NCI-H460 (cell line): ENCODE measurements around the gene EDAR. TPM values are rescaled to one million over a fixed set of nuclear protein-coding genes. Genes with fewer than 3 reads are reported as not detected.
A peak's percentile ranks its signal among the peaks of the same experiment; 100 is the strongest.

Experiments
- DNase-seq: peaks from one replicate; pipeline ENCODE4 v3.0.0-alpha.2; 2016; ENCODE audit warnings: low read depth; ENCODE audit errors: extremely low read depth
- total RNA-seq: library from RNA; depleted of rRNA; stranded (reverse); fragments of >200 nt; shearing (Covaris generic); gene quantifications from 2 replicates; pipeline ENCODE4 v1.2.3, GENCODE V29; 2014

EDAR gene
- total RNA-seq, 1 experiment from 2014 or later = not detected

DNA sequence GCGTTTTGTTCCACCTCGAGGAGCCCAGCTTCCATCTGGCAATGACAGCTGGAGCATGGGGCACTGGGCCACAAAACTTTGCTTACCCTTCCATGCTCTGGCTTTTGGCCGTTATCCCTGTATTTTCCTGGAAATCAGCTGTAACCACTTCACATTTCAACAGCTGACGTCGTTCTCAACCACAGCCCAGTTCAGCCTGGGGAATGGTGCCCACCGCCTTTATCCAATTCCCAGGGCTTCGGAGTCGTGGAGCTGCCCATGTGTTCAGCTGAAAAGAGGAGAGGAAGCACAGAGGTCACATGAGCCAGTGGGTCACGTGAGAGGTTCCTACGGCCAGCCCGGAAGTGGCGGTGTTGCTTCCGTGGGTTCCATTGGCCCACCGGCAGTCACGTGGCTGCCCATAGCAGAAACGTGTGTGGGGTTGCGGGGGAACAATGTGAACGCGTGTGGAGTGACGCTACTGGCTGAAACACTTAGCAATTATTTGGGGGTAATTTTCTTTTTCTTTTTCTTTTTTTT, 16.7 kb upstream of the EDAR start:
- DNase-seq = no peak

DNA sequence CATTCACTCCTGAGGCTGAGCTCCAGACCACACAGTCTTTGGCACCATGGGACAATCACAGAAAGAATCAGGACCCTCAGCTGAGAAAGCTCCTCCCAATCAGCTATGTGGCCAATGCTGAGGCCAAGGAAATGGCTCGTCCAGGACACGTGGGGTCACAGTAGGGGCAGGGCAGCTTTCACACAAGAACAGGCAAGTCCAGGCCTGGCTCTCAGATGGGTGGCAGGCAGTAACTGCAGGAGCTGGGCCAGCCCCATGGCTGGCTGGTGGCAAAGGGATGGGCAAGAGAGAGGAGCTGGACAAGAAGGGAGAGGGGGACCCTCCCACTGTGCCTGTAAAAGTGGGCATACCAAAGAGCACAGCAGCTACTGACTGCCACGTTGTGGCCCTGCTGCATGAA, 12.2 kb upstream of the EDAR start:
- DNase-seq = no peak

DNA sequence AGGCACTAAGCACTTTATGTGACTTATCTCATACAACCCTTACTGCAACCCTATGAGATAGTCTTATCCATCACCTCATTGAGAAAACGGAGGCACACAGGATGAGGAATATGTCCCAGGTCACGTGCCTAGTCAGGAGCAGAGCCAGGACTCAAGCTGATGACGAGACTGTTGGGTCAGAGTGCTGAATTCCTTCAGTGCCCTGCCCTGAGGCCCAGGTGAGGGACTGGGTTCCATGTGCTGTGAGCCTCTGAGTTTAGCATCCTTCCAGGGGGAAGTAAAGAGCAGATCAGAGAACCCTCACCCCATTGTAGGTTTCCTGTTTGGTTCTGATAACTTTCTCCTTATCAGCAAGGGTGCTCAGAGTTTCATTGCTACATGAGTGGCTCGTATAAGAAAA, 11.7 kb upstream of the EDAR start:
- DNase-seq = no peak

DNA sequence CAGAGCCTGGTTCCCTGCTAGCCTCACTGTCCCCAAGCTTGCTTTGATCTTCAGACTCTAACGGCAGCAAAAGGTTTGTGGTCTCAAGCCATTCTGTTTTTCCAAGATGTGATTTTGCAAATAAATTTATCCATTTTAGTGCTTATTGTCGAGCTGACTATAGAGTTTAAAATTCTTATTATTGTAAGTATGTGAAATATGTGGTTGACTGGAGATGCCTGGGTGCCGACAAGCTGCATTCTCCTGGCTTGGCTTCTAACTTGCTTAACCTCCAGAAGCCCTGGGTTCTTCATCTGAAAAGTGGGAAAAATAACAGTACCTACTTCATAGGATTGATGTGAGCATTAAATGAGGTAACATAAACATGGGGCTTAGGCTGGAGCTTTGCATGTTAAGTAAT, 9.9 kb upstream of the EDAR start:
- DNase-seq = no peak

DNA sequence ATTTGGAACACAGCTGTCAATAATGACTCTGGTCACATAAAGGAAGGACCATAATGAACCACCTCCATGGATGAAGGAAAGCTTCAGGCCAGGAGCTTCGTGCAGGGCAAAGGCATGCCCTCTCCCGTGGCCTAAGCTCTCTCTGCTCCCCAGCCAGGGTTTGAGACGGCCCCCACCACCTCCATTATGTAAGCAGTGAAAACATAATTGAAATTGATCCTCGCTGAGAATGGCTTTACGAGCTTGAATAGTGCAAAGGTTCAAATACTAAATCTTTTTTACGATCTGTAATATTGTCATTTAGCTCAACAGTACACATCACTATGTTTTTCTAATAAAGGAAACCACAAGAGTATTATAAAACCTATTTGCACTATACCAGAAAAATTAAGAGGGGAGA, 5.2 kb upstream of the EDAR start:
- no peak for DNase-seq

DNA sequence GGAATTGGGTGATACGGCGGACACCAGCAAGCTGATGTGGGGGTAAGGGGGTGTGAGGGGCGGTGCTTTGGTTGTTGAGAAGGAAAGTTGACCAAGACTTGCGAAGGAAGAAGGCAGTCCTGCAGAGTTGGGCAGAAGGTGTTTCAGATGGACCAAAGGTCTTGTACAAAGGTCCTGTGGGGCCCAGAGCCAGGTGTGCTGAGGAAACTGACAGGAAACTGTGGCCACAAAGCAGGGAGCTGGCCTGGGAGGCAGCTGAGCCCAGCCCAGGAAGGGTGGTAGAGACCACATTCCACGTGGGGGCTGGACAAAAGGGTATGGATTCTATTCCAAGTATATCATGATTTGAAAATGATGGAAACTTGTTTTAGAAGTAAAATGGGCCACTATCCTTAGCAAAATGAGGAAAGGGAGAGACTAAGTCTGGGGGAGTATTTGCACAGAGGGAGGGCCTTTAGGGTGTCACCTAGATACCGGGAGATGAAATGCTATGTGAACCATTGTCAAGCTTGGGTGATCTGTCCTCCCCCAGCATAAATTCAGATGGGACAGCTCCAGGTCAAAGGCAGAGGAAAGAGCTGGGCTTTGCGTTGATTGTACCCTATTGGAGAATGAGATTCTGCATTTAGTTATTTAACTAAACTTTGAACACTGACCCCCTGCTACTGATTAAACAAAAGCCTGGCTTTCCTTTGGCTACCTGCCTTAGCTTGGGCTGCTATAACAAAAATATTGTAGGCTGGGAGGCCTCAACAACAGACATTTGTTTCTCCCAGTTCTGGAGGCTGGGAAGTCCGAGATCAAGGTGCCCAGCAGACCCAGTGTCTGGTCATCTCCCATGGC, 4.3 kb upstream of the EDAR start:
- DNase-seq = no peak

DNA sequence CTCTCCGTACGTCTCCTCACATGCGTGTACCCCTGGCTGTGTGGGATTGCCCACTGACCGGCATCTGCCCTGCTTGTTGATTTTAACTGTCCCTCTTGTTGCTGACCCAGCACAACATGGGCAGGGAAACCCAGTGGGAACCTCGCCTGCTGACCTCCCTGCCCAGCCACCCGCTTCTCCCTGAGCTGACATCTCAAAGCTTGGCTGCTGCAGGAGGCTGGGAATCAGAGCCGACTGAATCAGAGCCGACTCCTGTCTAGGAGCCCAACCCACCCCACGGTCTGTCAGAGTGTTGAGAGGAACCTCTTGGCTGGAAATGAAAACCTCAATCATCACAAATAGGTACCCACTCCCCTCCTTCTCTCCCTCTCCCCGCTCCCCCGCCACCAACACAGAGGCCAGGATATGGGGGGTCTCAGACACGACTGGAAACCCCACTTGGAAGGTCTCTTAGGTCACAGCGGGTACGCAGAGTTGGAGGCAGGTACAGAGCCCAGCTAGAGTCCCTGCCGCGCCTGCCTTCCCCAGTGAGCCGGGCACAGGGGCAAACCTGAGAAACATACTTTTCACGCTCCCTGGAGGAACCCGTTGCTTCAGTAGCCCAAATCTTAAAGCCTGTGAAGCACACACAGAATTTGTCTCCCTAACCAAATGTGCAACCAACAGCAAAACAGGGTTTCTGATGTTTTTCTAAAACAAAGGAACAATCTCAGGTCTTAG, 784 bp downstream of the EDAR start:
- DNase-seq = no peak

DNA sequence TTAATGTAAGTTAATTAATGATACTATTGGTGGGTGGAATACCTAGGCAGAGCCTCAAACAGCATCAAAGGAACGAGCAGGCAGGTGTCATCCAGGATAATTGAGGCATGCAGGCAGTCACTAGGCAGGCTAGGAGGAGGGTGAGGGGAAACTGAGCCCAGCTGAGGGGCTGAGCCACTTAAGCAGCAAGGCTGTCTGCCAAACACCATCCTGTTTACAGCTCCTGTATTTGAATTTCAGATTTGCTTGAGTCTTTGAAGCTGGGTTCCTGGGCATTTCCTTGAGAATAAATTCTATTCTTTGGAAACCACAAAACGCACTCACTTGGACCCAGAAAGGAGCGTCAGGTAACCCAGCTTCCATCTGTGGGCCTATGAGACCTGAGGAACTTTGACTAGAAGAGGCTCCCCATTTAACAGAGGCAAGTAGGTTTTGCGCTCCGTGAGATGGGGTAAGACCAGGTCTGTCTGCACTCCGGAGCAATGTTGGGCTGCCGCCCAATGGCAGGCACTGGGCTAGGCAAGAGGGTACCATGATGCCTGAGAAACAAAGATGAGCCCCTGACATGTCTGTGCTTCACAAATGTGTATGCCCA, 2.0 kb downstream of the EDAR start:
- no peak for DNase-seq

DNA sequence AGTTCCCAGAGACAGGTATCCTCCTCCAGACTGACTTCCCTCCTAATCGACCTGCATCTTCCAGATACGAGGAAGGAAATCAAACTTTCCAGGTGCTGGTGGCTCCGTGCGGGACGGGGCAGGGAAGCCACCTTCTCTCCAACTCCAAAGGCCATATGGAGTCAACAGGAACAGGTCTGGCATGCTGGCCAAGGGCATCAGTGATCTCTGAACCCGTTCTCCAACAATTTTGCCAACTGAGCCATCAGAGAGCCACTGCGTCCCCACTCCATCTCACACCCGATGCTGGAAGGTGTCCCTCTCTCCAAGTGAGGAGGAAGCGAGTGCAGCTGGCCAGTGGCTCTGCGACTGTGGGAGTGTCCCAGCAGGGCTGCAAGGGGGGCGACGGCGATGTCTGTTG, 5.4 kb downstream of the EDAR start:
- no peak for DNase-seq

DNA sequence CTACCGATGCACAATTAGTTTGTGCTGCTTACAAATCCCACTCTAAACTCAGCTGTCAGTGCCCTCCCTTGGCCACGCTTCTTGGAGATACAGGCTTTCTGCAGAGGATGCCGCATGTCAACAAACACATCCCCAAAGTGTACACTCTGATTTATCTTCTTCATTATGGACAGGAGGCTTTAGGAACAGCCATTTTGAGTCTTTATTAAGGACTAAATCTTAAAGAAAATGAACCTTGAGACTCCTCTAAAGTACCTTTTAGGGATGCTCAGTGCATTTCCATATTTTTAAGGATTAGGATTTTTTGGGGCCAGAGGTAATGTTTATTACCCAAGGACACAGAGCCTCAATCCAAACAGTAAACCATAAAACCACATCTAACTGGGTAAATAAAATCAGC, 6.0 kb downstream of the EDAR start:
- DNase-seq = no peak

DNA sequence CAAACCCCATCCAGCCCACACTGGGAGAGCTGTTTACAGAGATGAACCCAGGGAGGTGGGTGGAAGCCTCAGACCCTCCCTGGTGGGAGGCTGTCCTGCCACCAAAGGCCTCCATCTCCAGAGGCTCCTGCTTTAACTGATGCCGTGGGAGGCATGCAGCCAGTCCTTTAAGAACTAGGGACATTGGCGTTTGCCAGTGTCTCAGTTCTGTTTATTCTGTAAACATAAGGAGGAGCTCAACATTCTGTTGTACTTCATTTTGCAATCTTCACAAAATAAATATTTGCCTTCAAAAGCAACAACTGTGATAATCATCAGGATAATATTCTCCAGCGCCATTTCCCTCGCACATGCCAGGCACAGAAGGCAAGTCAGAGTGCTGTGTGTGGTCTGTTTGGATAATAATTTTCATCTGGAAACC, 6.8 kb downstream of the EDAR start:
- DNase-seq = no peak

DNA sequence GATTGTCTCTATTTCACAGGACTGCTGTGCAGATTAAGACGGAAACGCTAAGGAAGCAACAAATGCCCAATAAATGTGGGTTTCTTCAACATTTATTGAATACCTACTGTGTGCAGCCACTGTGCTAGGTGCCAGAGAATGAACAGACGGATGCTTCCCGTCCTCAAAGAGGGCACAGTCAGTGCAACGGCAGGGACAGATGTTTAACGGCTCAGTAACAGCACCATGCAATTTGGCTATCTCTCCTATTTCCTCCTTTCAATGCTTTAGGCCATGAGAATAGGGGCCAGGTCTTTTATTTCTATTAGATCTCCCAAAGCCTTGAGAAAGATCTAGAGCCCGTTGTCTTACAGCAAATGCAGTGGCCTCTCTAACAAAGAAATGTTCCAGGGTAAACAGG, 7.2 kb downstream of the EDAR start:
- no peak for DNase-seq

DNA sequence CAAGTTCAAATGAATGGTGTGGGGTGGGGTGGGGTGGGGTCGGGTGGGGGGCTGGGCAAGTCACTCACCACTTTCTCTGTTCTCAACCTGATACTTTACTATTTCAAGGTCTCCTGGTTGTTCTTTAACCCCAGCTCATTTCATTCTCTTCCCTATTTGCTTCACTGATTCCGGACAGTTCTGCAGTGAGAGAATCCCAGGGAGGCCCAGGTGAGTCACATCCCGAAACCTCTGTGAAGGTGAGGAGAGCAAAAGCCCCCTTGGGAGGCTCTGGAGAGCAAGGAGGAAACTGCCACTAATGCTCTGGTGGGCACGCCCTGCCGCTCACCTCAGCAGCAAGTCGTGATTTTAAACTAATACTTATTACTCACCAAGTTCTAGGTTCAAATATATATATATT, 8.9 kb downstream of the EDAR start:
- no peak for DNase-seq

DNA sequence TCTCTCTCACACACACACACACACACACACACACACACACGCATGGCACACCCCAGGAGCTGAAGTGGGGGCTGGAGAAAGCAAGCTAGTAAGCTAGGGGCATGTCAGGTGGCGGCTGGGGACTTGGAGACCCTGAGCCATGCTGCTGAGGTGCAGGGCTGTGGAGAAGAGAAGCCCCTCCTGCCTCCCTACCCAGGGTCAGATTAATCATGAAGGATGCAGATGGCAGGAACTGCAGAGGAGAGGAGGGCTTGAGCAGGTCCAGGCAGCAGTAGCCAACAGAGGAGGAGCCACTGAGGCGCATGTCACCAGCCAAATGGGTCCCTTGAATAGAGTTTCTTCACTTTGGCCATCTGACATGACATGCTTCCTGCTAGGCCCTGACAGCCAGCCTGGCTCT, 9.6 kb downstream of the EDAR start:
- no peak for DNase-seq

DNA sequence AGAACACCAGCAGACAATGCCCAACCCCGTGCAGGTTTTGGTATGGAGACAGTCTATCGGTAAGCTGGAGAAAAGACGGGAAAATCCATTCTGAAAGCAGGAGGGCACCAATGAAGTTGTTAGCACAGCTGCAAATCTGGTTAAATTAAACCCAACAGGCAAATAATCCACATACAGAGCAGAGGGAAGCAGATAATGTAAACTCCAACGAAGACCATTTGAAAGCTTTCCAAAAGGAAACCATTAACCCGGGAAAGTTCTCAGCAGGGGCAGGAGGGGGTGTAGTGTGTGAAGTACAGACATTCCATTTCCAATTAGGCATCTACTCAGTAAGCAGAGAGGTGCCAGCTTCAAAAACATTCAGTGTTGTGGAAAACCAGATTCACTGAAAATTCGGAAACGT, 10.3 kb downstream of the EDAR start:
- DNase-seq = no peak

DNA sequence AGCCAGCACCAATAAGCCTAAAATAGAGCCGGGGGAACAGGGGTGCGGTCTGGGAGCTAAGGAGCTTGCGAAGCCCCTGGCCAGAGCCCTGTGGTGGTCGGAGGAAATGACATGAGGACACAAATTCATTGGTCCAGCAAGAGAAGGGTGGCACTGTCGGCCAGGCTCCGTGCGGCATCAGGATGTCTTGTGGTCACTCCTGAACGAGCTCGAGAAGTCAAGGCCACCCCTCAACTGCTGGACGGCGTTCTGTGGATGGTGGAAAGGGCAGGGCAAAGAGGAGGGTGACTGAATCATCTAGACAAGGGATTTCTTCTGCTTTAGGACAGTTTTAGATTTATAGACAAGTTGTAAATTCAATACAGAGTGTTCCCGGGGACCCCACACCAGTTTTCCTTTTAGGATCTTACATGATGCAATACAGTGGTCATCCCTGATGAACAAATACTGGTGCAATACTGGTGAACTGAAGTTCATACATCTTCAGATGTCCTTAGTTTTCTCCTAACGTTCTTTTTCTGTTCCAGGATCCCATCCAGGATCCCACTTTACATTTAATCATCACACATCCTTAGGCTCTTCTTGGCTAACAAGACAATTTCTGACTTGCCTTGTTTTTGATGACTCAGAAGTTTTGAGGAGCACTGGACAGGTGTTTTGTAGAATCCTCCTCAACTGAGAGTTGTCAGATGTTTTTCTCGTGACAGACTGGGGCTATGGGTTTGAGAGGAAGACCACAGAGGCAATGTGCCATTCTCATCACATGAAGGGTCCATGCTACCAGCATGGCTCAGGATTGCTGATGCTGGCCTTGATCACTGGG, 13.2 kb downstream of the EDAR start:
- DNase-seq = no peak

DNA sequence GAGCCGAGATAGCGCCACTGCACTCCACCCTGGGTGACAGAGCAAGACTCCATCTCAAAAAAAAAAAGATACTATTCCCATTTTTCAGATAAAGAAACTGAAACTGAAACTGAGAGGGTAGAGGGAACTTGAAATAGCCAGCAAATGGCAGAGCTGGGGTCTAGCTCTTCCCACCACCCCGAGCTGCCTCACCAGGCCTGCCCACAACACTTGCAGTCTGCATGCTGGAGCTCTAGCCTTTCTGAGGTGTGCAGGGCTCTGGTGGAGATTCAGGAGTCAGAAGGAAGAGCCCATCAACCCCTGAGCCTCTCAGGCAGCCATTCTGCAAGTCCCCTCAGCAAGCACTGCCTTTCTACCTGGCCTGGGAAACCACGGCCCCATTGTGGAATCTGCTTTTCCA, 14.3 kb downstream of the EDAR start:
- no peak for DNase-seq

DNA sequence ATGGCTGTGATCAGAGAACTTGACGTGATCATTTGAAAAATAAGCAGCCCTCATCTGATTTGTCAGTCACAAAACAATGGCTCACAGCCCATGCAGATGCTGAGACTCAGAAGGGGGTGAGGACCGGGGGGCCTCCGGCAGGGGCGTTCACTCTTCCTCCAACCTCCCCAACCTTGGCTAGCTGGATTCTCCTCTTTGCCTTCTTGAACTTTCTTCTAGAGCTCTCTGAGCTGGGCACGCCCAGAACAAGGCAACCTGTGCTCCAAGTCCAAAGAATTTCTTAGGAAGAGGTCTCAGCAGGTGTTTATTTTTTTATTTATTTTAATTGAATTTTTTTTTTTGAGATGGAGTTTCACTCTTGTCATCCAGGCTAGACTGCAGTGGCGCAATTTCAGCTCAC, 16.4 kb downstream of the EDAR start:
- DNase-seq = no peak

DNA sequence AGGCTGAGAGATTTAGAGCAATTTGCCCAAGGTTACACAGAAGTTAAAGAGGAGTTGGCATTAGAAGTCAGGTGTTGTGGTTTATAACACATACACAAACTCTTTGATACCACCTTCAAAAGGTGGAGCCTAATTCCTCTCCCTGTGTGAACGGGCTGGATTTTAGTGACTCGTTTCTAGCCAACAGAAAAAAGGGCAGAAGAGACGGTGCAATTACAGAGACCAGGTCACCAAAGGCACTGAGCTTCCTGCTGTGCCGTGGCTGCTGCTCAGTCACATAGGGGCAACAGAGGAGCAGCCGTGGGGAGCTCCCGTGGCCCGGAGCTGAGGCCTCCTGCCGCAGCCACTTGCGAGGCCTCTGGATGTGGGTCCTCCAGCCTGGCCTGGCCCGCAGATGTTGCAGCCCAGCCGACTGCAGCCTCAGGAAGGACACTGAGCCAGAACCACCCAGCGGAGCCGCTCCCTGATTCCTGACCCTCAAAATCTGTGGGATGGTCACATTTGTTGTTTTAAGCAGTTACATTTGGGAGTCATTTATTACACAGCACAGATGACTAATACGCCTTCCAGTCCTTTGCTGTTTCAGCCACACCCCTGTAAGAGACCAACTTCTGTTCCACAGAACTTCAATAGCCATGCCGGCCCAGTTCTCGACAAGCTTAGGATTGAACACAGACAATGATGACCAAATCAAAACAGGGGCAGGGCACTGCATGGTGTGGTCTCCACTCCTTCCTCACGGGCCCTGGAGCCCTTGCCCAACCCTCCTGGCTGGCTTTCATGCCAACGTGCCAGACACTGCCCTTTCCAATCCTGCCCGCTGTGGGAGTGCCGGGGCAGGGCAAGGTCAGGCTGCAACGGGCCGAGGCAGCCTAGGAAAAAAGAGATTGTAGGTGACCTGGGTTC, 17.1 kb downstream of the EDAR start:
- peak; percentile 43 for DNase-seq

DNA sequence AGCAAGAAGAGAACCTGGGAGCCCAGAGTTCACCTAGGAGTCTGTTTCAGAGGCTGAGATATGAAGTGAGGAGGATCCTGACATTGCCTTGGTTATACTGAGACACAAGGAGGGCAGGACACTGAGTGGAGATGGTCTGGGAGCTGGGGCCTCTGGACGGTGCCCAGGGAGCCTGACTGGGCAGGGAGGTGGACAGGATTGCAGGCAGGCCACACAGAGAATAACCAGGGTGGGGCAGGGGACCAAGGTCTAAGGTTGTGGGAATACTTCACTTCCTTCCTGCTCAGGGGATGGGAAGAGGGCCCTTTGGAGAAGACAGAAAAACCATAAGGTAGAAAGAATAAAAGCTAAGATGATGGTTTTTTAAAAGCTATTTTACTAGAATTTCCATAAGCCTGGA, 18.7 kb downstream of the EDAR start:
- DNase-seq = no peak
